HepG2 (cell line): ENCODE results near the gene C1QTNF1. TPM values are rescaled to one million over a fixed set of nuclear protein-coding genes. Genes with fewer than 3 reads are reported as not detected.

Source experiments
- ATAC-seq: fragments of 200-7000 bp; cut with Tn5 transposase; 3 replicates; pipeline ENCODE4 v1.9.1; 2020; ENCODE audit warnings: mild to moderate bottlenecking, moderate library complexity
- BruUV-seq: library from RNA; stranded (reverse); fragments of 400-500 nt; replicated peaks from 2 replicates; lab custom pipeline; 2021; lab: Mats Ljungman, UMichigan
- CTCF ChIA-PET: fragments of 300-600 bp; formaldehyde crosslinking; extraction: SDS; loops from one replicate; lab custom pipeline; 2021; ENCODE audit warnings: low total read pairs, inconsistent platforms, low intra/inter-chr PET ratio; lab: Yijun Ruan, JAX
- POLR2A ChIA-PET: fragments of 350-600 bp; sonication (Branson Sonifier 250); formaldehyde crosslinking; loops from one replicate; lab custom pipeline; 2020; ENCODE audit warnings: antibody characterized with exemption, inconsistent platforms; lab: Yijun Ruan, JAX
- DNase-seq: peaks from one replicate; pipeline ENCODE4 v3.0.0-alpha.2; 2015; ENCODE audit warnings: low spot score
- FAIRE-seq: peaks from 3 replicates; lab custom pipeline; 2011; peaks lifted over from hg19 to GRCh38; lab: Jason Lieb, UNC
- H2AFZ ChIP-seq: one replicate; pipeline ENCODE4 v1.6.1; 2011; ENCODE audit warnings: low read length, inconsistent platforms
- H3K27ac ChIP-seq: fragments of 300-600 bp; 3 replicates; pipeline ENCODE4 v1.8.0; 2011; ENCODE audit warnings: mixed run types, mild to moderate bottlenecking, mixed read lengths, low read length, inconsistent platforms; ENCODE audit not compliant: insufficient read depth; ENCODE audit errors: extremely low read length
- H3K27me3 ChIP-seq, 2 experiments: fragments of 200-600 bp in 1 of 2; 2 replicates in 1 of 2; 3 replicates in 1 of 2; pipeline versions ENCODE4 v1.6.0 to v1.8.0; 2011; ENCODE audit warnings: low read length in 2 of 2, mild to moderate bottlenecking in 2 of 2, moderate library complexity in 2 of 2, inconsistent platforms in 1 of 2; ENCODE audit not compliant: insufficient read depth in 2 of 2, control insufficient read depth in 1 of 2
- H3K36me3 ChIP-seq, 2 experiments: fragments of 200-600 bp in 1 of 2; replicated peaks in 1 of 2; 2 replicates in 1 of 2; 3 replicates in 1 of 2; pipeline versions ENCODE4 v1.5.1 to v1.8.0; 2011; ENCODE audit warnings: low read length in 2 of 2, inconsistent platforms in 1 of 2; ENCODE audit not compliant: insufficient read depth in 2 of 2, control insufficient read depth in 1 of 2
- H3K4me1 ChIP-seq: 2 replicates; pipeline ENCODE4 v1.5.1; 2012; ENCODE audit warnings: low read length, inconsistent platforms; ENCODE audit not compliant: insufficient read depth
- H3K4me2 ChIP-seq: 2 replicates; pipeline ENCODE4 v1.6.0; 2011; ENCODE audit warnings: low read depth, low read length, inconsistent platforms
- H3K4me3 ChIP-seq, 3 experiments: fragments of 200-600 bp in 1 of 3; sonication (generic), shearing (Covaris generic) in 1 of 3; replicated peaks in 1 of 3; 2 replicates each; pipeline ENCODE4 v1.5.1; 2011 to 2016; ENCODE audit warnings: low read length in 3 of 3, inconsistent platforms in 2 of 3, low read depth in 2 of 3, mild to moderate bottlenecking in 2 of 3, control low read depth in 1 of 3, mixed read lengths in 1 of 3; ENCODE audit not compliant: insufficient read depth in 1 of 3
- H3K79me2 ChIP-seq: one replicate; pipeline ENCODE4 v1.6.1; 2011; ENCODE audit warnings: low read length, inconsistent platforms; ENCODE audit not compliant: insufficient read depth
- H3K9ac ChIP-seq: 2 replicates; pipeline ENCODE4 v1.6.0; 2011; ENCODE audit warnings: mild to moderate bottlenecking, low read depth, low read length, inconsistent platforms; ENCODE audit not compliant: insufficient read depth
- H3K9me3 ChIP-seq: 2 replicates; pipeline ENCODE4 v1.5.1; 2012; ENCODE audit warnings: mild to moderate bottlenecking, low read length
- H4K20me1 ChIP-seq: 2 replicates; pipeline ENCODE4 v1.6.0; 2011; ENCODE audit warnings: inconsistent platforms, mild to moderate bottlenecking, low read length, moderate library complexity; ENCODE audit not compliant: insufficient read depth
- CBFB ChIP-seq: sonication (generic); formaldehyde crosslinking; IDR thresholded peaks from 2 replicates; pipeline ENCODE4 v1.4.0; 2020; ENCODE audit warnings: missing genetic modification reagents
- FOXA3 ChIP-seq: IDR thresholded peaks from 2 replicates; pipeline ENCODE4 v1.6.1; 2016; ENCODE audit warnings: missing genetic modification reagents, missing compliant biosample characterization
- MAF1 ChIP-seq: sonication (generic); formaldehyde crosslinking; IDR thresholded peaks from 2 replicates; pipeline ENCODE4 v1.5.0; 2020; ENCODE audit warnings: missing genetic modification reagents, borderline replicate concordance
- MATR3 ChIP-seq: sonication (generic); formaldehyde crosslinking; IDR thresholded peaks from 2 replicates; pipeline ENCODE4 v1.4.0; 2020; ENCODE audit warnings: missing genetic modification reagents
- MIER3 ChIP-seq: IDR thresholded peaks from 2 replicates; pipeline ENCODE4 v1.6.1; 2016; ENCODE audit warnings: missing compliant biosample characterization, borderline replicate concordance
- MTA1 ChIP-seq: sonication (generic); formaldehyde crosslinking; IDR thresholded peaks from 2 replicates; pipeline ENCODE4 v1.4.0; 2020; ENCODE audit warnings: missing genetic modification reagents, mild to moderate bottlenecking, borderline replicate concordance
- MTERF4 ChIP-seq: sonication (generic); formaldehyde crosslinking; IDR thresholded peaks from 2 replicates; pipeline ENCODE4 v1.8.0; 2023; ENCODE audit warnings: mild to moderate bottlenecking, missing genetic modification reagents
- NR2F6 ChIP-seq, 2 experiments: IDR thresholded peaks; 2 replicates each; pipeline ENCODE4 v1.6.1; 2016; ENCODE audit warnings: antibody characterized with exemption in 1 of 2, mild to moderate bottlenecking in 1 of 2
- ZBTB39 ChIP-seq: sonication (generic); formaldehyde crosslinking; IDR thresholded peaks from 2 replicates; pipeline ENCODE4 v1.5.0; 2020; ENCODE audit warnings: missing genetic modification reagents
- ZBTB42 ChIP-seq: sonication (generic); formaldehyde crosslinking; IDR thresholded peaks from 2 replicates; pipeline ENCODE4 v1.5.0; 2020; ENCODE audit warnings: mild to moderate bottlenecking, missing genetic modification reagents
- ZNF142 ChIP-seq: sonication (generic); formaldehyde crosslinking; IDR thresholded peaks from 2 replicates; pipeline ENCODE4 v1.4.0; 2020; ENCODE audit warnings: missing genetic modification reagents
- ZNF18 ChIP-seq: sonication (generic); formaldehyde crosslinking; IDR thresholded peaks from 2 replicates; pipeline ENCODE4 v1.8.0; 2022; ENCODE audit warnings: mild to moderate bottlenecking, missing genetic modification reagents; ENCODE audit not compliant: insufficient replicate concordance
- ZNF251 ChIP-seq: sonication (generic); formaldehyde crosslinking; IDR thresholded peaks from 2 replicates; pipeline ENCODE4 v1.9.0; 2021; ENCODE audit warnings: mild to moderate bottlenecking, missing genetic modification reagents
- ZNF552 ChIP-seq: sonication (generic); formaldehyde crosslinking; IDR thresholded peaks from 2 replicates; pipeline ENCODE4 v1.9.0; 2022; ENCODE audit warnings: missing genetic modification reagents, mild to moderate bottlenecking, borderline replicate concordance
- ZNF713 ChIP-seq: sonication (generic); formaldehyde crosslinking; IDR thresholded peaks from 2 replicates; pipeline ENCODE4 v1.4.0; 2020; ENCODE audit warnings: mild to moderate bottlenecking, missing genetic modification reagents
- WGBS: methylation state at CpG from one replicate; pipeline ENCODE4 v1.1.6; 2017; ENCODE audit warnings: low lambda C conversion rate; 5-methylcytosine and 5-hydroxymethylcytosine counted together
- in situ Hi-C: cut with HindIII; loops from 2 replicates; pipeline ENCODE4 v1.10.0; 2017; ENCODE audit warnings: low pct_unique_long_range_greater_than_20kb; ENCODE audit not compliant: extremely low pct_ligation_motif_present
- intact Hi-C: fragments of 100-400 bp; cut with micrococcal nuclease; formaldehyde crosslinking; loops from one replicate; pipeline ENCODE4 v1.10.0; 2022; ENCODE audit not compliant: unreplicated experiment
- polyA plus RNA-seq, 8 experiments: library from polyadenylated mRNA; depleted of rRNA in 3 of 8; stranded (reverse) in 7 of 8; unstranded in 1 of 8; fragments of >200 nt; fragmentation: Illumina TruSeq in 4 of 8; extraction: Trizol in 4 of 8; gene quantifications; 2 replicates each; pipeline versions ENCODE4 v1.2.1 to v1.2.3, GENCODE V29; 2011 to 2016; ENCODE audit warnings: low read depth in 4 of 8, missing spikeins in 1 of 8, mixed read lengths in 1 of 8; ENCODE audit not compliant: insufficient read depth in 1 of 8
- total RNA-seq, 5 experiments: library from RNA; depleted of rRNA; stranded (reverse); fragments of >200 nt; fragmentation: Illumina TruSeq; extraction: Trizol; gene quantifications; 2 replicates each; pipeline ENCODE4 v1.2.3, GENCODE V29; 2016; ENCODE audit warnings: low read depth in 1 of 5

C1QTNF1 gene
- total and polyA plus RNA-seq, 2 of the 13 experiments (the other 11 are each of a cell fraction or from before 2014, with no cell fraction given) = 0.18 to 0.86 TPM

- Histone ChIP-seq H3K27ac (no peak overlapping the region), H3K4me1 (peaks cover 14% of the 10 kb centered on the region), H3K79me2 (peaks cover 28% of the 10 kb centered on the region), H3K9me3 (no peaks in the 10 kb centered on the region)
- WGBS = 98% methylated on average over 12 of the region's 12 CpGs
- POLR2A ChIA-PET = no interaction called here
- intact Hi-C loops = no loop called here
- TF ChIP-seq NR2F6 (IDR thresholded peaks at IDR 0.05) (no peak), NR2F6 (CRISPR knock-in tag; IDR thresholded peaks at IDR 0.05) (no peak), ZNF713 (CRISPR knock-in tag) (no peak), ZBTB39 (no peak), ZNF552 (CRISPR knock-in tag) (no peak), ZNF251 (CRISPR knock-in tag) (no peak), MTA1 (CRISPR knock-in tag) (no peak), MTERF4 (CRISPR knock-in tag) (no peak), ZBTB42 (CRISPR knock-in tag) (no peak), CBFB (no peak), MIER3 (CRISPR knock-in tag) (no peak), ZNF142 (CRISPR knock-in tag) (no peak), MATR3 (CRISPR knock-in tag) (no peak), MAF1 (CRISPR knock-in tag) (no peak), ZNF18 (CRISPR knock-in tag) (no peak), FOXA3 (CRISPR knock-in tag) (no peak)
- TF ChIP-seq, all 625 proteins: peak for 0
- CTCF ChIA-PET = no interaction called here
- Histone ChIP-seq H4K20me1 (no peaks in the 10 kb centered on the region; the same call in 1 of the 2 replicates), H3K27me3 (no peaks in the 10 kb centered on the region), H2AFZ (no peak overlapping the region), H3K9ac (no peak overlapping the region), H3K4me2 (no peak overlapping the region), H3K36me3 (peaks cover 25 to 60% of the 10 kb centered on the region in 2 experiments), H3K4me3 (no peak overlapping the region)
- BruUV-seq = no TSS peak
- FAIRE-seq = no peak
- ATAC-seq = no peak
- in situ Hi-C loops = no loop called here
- no peak for DNase-seq
Measured at GRCh38 chr17:78999947-79000395, 24.0 kb upstream of the C1QTNF1 start.
